Measurements from ENCODE around the gene HRK. TPM values are rescaled to one million over a fixed set of nuclear protein-coding genes. Genes with fewer than 3 reads are reported as not detected.

The HRK gene
- total and polyA plus RNA-seq, 2 of the 13 experiments (the other 11 are each of a cell fraction or from before 2014, with no cell fraction given), result 0.02 TPM; not detected in 1

DNA sequence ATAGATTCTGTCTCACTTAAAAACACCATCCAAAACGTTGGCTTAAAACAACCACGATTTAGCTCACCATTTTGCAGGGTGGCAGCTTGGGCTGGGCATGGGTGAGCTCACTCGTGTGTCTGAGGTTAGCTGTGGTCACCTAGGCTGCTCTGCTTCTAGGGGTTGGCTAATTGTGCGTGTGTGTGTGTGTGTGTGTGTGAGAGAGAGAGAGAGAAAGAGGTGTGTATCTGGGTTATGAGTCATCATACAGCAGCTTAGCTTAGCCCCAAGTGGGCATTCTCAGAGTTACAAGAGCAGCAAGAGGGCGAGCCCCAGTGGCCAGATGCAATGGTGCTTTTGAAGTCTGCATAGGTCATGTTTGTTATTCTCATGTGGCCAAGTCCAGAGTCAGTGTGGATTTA is 35.5 kb upstream of the HRK start (continued):
- TF ChIP-seq, protein P1, sequence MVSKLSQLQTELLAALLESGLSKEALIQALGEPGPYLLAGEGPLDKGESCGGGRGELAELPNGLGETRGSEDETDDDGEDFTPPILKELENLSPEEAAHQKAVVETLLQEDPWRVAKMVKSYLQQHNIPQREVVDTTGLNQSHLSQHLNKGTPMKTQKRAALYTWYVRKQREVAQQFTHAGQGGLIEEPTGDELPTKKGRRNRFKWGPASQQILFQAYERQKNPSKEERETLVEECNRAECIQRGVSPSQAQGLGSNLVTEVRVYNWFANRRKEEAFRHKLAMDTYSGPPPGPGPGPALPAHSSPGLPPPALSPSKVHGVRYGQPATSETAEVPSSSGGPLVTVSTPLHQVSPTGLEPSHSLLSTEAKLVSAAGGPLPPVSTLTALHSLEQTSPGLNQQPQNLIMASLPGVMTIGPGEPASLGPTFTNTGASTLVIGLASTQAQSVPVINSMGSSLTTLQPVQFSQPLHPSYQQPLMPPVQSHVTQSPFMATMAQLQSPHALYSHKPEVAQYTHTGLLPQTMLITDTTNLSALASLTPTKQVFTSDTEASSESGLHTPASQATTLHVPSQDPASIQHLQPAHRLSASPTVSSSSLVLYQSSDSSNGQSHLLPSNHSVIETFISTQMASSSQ (IDR thresholded peaks at IDR 0.05; ENCODE audit: low read depth), result no peak
- TF ChIP-seq, protein P1 (CRISPR knock-in tag; IDR thresholded peaks at IDR 0.05; ENCODE audit: borderline replicate concordance), result peak; percentile 21; the same call in 1 of the 2 replicates
- TF ChIP-seq ZSCAN29 (CRISPR knock-in tag; conservative IDR thresholded peaks at IDR 0.05) (0 out of 2 replicates have a peak, but pooled peaks have one; percentile 52), NR2F2 (IDR thresholded peaks at IDR 0.05; ENCODE audit: borderline replicate concordance, low read depth) (peak; percentile 56; the same call in 1 of the 2 replicates), FOSL1 (CRISPR knock-in tag; IDR thresholded peaks at IDR 0.05; ENCODE audit: borderline replicate concordance) (peak; percentile 83; the same call in 1 of the 2 replicates), SKI (IDR thresholded peaks at IDR 0.05; ENCODE audit: partially characterized antibody) (peak; percentile 69), ZNF724P (CRISPR knock-in tag; IDR thresholded peaks at IDR 0.05; ENCODE audit: borderline replicate concordance) (no peak), NAIF1 (CRISPR knock-in tag; IDR thresholded peaks at IDR 0.05; ENCODE audit: borderline replicate concordance) (no peak), CC2D1A (CRISPR knock-in tag; IDR thresholded peaks at IDR 0.05) (0 out of 2 replicates have a peak, but pooled peaks have one; percentile 36), REPIN1 (CRISPR knock-in tag; IDR thresholded peaks at IDR 0.05; ENCODE audit: borderline replicate concordance, low read depth) (0 out of 2 replicates have a peak, but pooled peaks have one; percentile 16), ELF4 (CRISPR knock-in tag; IDR thresholded peaks at IDR 0.05; ENCODE audit: borderline replicate concordance) (no peak), MAFK (conservative IDR thresholded peaks at IDR 0.05 in 1 of 2, IDR thresholded peaks at IDR 0.05 in 1 of 2; ENCODE audit: low read length in 2 of 2) (no peak), RBFOX2 (IDR thresholded peaks at IDR 0.05; ENCODE audit: low read depth, low read length) (no peak), GATA4 (IDR thresholded peaks at IDR 0.05; ENCODE audit: borderline replicate concordance, low read depth) (no peak)
- TF ChIP-seq, protein P2, sequence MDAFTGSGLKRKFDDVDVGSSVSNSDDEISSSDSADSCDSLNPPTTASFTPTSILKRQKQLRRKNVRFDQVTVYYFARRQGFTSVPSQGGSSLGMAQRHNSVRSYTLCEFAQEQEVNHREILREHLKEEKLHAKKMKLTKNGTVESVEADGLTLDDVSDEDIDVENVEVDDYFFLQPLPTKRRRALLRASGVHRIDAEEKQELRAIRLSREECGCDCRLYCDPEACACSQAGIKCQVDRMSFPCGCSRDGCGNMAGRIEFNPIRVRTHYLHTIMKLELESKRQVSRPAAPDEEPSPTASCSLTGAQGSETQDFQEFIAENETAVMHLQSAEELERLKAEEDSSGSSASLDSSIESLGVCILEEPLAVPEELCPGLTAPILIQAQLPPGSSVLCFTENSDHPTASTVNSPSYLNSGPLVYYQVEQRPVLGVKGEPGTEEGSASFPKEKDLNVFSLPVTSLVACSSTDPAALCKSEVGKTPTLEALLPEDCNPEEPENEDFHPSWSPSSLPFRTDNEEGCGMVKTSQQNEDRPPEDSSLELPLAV (CRISPR knock-in tag; conservative IDR thresholded peaks at IDR 0.05; ENCODE audit: low read depth), result no peak
- TF ChIP-seq, protein P3, sequence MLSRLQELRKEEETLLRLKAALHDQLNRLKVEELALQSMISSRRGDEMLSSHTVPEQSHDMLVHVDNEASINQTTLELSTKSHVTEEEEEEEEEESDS (CRISPR knock-in tag; IDR thresholded peaks at IDR 0.05; ENCODE audit: borderline replicate concordance), result no peak
- TF ChIP-seq, protein P4, sequence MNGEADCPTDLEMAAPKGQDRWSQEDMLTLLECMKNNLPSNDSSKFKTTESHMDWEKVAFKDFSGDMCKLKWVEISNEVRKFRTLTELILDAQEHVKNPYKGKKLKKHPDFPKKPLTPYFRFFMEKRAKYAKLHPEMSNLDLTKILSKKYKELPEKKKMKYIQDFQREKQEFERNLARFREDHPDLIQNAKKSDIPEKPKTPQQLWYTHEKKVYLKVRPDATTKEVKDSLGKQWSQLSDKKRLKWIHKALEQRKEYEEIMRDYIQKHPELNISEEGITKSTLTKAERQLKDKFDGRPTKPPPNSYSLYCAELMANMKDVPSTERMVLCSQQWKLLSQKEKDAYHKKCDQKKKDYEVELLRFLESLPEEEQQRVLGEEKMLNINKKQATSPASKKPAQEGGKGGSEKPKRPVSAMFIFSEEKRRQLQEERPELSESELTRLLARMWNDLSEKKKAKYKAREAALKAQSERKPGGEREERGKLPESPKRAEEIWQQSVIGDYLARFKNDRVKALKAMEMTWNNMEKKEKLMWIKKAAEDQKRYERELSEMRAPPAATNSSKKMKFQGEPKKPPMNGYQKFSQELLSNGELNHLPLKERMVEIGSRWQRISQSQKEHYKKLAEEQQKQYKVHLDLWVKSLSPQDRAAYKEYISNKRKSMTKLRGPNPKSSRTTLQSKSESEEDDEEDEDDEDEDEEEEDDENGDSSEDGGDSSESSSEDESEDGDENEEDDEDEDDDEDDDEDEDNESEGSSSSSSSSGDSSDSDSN (CRISPR knock-in tag; IDR thresholded peaks at IDR 0.05), result 0 out of 2 replicates have a peak, but pooled peaks have one; percentile 47
- TF ChIP-seq, protein P5, sequence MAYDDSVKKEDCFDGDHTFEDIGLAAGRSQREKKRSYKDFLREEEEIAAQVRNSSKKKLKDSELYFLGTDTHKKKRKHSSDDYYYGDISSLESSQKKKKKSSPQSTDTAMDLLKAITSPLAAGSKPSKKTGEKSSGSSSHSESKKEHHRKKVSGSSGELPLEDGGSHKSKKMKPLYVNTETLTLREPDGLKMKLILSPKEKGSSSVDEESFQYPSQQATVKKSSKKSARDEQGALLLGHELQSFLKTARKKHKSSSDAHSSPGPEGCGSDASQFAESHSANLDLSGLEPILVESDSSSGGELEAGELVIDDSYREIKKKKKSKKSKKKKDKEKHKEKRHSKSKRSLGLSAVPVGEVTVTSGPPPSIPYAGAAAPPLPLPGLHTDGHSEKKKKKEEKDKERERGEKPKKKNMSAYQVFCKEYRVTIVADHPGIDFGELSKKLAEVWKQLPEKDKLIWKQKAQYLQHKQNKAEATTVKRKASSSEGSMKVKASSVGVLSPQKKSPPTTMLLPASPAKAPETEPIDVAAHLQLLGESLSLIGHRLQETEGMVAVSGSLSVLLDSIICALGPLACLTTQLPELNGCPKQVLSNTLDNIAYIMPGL (CRISPR knock-in tag; IDR thresholded peaks at IDR 0.05; ENCODE audit: borderline replicate concordance in 1 of 2, low read depth in 1 of 2), result peak; percentile 42 to 53; a peak in 1 of 4 replicates
